Right hindlimb (tissue), 1 donor: Measurements from ENCODE around the gene UVRAG.

Experiments
- DNase-seq: peaks from one replicate; pipeline ENCODE4 v3.0.0-alpha.2; 2018

Gene UVRAG

DNA sequence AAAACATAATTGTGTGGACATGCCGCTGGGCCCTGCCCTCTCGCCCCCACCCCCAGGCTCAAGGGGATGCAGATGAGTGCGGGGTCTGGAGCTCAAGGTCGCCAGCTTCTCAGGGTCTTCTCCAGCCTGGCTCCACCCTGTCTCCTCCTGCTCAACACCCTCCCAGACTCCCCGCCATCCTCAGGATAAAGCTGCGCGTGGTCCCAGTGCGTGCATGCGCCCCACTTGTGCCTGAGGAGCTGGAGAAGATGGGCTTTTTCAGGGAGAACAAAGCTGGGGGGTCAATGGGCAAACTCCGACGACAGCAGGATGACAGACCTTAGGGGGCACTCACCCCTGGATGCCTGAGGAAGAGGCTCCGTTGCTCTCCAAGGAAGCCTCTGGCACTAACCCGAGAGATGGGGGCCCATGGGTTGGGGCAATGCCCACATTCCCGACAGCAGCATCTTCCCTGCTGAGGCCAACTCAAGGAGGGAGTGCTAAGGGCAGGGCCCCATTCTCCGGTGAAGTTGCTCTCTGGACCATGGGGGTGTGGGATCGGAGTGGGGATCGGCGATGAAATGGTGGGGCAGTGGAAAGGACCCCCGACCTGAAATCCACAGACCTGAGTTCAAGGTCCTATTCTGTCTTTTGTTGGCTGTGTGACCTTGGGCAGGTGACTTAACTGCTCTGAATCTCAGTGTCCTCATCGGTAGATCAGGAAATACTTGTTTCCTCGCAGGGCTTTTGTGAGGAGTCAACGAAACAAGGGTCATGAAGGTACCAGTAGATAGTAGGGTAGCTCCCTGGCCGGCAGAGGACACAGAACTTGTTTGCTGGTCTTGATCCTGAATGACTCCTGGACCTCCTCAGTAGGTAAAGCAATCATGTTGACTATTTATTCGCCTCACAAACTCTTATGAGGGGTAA lies 343.6 kb downstream of the UVRAG start:
- DNase-seq: no peak

DNA sequence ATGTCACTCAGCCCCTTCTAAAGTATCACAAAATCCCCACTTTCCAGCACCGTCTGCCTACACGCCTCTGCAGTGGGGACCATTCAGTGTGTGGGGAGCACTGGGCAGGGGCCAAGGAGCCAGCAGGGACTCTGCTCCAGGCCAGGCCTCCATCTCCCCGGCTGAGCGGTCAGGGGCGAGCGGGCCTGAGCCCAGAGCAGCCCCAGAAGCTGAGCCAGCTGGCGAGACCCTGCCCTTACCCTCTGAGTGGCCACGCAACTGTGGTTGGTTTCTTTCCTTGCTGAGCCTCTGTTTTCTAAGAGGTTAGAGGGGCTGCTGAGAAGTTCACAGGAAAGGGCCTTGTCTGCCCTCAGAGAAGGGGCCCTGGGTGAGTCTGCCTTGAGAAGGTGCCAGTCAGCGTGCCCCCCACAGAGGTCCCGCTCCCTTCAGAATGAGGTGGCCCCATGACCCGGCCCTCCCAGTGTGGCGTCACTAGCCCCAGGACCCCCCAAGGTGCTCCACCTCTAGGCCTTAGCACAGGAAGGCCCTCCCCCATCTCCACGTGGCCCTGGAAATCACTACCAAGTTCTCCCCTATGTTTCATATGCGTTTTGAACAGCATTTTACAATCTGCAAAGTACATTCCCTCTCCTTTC lies 344.4 kb downstream of the UVRAG start:
- no peak for DNase-seq

DNA sequence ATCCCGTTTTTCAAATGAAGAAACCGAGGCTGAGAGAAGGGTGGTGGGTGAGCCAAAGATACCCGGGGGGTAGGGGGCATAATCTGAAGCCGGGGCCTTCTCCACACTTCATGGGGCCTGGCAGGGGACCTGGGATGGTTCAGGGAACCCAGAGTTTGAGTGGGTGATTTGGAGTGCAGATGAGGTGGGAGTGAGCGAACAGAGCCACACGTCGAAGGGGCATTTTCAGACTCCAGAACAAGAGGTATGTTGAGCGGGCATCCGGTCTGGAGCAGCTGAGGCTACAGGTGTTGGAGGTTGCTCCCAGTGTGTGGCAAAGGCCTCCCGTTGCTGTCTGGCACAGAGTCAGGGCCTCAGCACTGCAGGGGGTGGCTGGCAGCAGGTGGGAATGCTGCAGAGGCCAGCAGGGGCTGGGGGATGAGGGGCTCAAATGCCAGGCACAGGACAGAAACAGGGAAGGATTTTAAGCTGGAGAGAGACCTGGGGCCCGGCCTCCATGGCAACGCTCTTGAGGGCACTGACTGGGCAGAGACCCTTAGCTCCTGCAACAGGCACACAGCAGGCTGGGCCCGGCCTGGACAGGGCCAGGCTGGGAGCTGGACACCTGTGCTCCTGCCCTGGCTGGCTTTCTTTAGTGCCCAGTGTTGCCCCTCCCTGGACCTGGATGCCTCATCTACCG lies 345.1 kb downstream of the UVRAG start:
- peak; percentile 17 for DNase-seq

DNA sequence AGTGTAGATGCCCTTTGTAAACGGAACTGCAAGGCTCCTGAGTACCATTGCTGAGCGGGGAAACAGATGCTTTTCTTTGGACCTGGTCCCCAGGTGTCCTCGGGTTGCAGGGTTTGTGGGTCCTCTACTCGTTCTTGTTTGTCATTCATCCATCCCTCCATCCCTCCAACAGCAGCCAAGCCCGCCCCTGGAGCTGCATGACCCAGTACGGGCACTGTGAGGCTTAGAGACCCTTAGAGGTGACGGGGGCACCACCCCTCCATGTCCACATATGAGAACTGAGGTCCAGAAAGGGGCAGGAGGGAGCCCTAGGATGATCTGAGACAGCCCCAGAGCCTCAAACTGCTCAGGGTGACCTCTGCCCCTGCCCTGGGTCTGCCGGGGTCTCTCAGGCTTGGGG lies 345.8 kb downstream of the UVRAG start:
- DNase-seq: peak; percentile 26

DNA sequence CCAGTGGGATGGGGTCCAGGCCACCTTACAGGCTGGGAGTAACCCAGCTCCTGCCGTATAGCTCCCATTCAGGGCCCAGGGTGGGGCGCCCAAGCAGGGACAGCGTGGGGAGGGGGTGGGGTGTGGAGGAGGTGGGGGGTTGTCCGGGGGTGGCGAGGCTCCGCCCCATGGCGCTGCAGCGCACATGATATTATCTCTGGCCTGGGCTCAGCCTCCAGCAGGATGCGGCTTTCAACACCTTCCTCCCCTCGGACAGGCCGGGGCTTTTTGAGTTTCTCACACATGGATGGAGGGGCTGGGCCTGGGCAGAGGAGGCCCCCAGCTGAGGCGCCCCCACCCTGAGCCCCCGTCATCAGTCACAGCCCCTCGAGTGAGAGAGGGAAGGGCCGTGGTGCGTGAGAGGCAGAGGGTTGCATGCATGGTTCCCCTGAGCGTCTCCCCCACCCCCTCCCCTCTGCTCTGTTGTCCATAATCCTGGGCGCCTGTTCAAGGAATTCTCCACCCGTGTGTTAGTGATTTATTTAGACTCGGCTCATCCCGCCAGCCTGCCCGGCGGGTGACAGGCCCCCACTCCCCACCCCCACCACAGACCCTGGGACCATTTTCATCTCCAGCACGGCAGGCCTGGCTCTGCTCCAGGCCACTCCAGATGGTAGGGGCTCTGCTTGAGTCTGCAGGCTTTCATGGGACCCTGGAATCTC lies 346.4 kb downstream of the UVRAG start:
- DNase-seq: peak; percentile 76

DNA sequence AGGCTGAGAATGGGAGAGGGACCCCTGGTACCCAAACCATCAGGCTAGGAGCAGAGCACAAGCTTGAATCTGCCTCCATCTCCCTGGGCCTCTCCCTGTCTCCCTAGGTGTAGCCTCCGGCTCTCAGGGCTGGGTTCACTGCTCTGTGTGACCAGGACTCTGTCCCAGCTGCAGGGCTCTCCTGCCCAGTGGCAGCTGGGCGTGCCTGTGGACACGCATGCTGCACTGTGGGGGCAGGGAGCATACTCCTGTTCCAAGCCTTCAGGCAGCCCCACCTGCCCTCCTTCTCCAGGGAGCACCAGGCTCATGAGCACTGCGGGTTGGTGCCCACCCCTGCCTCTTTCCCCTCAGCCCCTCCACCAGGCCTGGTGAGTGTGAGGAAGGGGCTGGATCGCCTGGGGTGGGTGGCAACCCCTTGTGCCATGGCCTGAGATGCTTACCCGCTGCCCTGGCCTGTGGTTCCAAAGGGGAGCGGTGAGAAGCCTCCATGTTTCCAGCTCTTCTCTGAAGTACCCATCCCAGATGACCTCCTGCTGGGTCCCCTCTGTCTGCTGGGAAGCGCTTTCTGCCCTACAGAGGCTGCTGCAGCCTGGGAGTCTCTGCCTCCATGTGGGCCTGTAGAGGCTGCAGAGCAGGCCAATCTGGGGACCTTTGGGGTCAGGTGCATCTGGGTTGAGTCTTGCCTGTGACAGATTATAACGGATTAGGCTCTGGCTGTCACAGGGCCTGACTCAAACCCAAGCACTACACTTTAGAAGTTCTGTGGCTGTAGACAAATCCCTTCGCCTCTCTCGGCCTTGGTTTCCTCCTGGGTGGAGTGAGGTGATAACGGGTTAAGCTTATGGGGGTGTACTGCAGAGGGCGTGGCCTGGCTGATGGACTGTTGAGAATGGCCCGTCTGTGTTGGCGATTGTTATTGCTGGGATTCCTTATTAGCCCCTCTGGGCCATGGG lies 347.6 kb downstream of the UVRAG start:
- DNase-seq: no peak

DNA sequence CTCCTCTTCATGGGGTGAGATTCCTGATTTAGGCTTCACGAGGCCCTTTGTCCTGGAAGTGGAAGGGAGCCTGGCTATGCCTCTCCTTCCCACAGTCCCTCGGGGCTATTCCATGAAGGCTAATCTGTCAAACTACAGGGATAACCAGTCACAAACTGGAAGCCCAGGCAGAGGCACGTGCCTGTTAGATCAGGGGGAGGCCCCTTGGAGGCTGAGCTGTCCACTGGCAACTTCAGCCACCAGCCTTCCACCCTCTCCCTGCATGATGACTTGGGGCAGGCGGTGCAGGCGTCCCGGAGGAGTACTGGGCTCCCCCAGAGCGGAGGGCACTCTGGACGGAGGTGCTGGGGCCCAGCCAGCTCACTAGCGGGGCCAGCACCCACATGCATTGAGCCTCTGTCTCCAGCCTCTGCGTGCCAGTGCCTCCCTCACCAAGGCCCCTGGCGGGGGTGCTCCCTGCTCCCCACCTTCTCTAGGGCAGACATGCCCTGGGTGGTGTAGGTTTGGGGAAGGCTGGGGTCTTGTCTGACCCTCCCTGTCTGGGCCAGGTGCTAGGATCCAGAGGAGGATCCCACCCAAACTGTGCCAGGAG lies 348.4 kb downstream of the UVRAG start:
- no peak for DNase-seq

DNA sequence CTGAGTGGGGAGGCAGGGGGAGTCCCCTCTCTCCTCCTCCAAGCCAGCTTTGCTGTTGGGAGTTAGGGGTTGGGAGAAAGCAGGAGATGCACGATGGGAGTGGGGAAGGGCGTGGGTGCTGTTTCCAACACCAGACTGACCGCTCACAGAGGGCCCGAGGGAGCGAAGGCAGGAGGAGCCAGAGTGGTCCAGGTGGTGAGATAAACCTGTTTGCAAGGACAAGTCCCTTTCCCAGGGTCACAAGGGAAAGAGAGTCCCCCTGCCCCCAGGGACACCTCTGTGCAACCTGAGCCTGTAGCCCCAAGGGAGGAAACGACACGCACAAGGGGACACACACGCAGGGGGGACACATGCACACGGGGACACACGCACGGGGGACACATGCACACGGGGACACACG lies 349.1 kb downstream of the UVRAG start:
- no peak for DNase-seq

DNA sequence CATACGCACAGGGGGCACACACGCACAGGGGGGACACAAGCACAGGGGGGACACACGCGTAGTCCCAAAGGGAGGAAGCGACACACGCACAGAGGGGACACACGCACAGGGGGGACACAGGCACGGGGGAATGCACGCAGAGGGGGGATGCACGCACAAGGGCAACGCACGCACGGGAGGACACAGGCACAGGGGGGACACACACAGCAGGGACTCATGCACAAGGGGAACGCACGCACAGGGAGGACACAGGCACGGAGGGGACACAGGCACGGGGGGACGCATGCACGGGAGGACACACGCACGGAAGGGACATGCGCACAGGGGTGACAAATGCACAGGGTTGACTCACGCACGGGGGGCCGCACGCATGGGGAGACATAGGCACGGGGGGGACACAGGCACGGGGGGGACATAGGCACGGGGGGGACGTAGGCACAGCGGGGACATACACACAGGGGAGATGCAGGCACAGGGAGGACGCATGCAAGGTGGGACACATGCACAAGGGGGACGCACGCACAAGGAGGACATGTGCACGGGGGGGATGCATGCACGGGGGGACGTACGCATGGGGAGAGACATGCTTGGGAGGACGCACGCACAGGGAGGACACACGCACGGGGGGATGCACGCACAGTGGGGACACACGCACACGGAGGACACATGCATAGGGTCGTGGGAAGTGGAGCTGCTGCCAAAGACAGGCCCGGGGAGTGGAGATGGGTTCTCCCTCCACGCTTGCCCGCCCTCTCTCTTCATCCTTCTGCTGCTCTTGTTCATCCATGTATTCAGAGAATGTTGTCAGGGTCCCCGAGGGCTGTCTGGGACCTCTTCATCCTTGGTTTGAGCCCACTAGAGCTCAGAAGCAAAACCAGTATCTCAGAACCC lies 350.1 kb downstream of the UVRAG start:
- no peak for DNase-seq

DNA sequence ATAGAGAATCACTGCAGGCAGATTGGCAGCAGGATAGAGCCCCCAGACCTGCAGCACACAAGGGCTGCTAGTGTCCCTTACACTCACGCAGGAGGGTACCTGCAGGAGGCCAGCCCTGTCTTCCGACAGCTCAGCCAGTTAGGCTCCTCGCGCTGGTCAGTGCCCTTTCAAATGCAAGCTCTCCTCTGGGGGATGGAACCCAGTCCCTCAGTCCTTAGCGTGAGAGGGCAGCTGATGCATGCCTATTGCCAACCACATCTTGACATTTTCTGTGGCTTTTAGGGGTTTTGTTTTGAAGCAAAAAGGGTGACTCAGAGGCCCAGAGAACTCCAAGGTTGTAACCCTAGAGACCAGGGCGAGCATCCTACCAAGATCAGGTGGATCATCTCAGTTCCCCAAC lies 351.3 kb downstream of the UVRAG start:
- DNase-seq: no peak

DNA sequence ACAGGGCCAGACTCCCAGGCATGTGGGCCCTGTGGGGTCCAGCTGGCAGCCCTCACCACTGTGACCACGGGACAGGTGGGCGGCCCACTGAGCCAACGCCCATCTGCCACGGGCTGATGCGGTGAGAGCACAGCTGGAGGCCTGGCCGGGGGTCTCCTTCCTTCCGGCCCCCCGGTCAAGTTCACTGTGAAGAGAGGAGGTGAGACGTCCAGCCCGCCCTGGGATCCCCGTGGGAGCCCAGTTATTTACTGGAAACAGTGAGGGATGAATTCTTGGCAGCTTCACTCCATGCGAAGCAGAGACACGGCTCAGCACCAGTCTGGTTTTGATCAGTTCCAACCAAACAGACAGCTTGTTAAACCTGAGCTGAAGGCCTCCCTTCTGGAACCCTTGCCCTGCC lies 352.6 kb downstream of the UVRAG start:
- peak; percentile 66 for DNase-seq

DNA sequence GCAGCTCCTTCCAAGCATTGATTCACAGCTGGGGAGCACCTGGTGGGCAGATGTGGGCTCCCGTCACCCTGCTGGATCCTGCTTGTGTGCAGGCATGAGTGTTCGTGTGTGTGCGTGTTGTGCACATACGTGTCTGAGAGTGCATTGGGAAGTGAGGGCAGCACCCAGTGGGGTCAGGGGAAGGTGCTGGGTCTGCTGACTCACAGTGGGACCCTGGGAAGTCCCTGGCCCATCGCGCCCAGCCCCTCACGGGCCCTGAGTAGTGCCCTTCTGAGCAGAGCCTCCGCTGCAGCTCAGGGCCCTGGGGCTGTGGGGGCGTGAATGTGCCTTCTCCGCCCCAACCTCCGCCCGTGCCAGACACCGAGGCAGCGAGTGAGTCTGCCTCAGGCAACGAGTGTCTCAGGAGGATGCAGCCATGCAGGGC lies 354.5 kb downstream of the UVRAG start:
- no peak for DNase-seq

DNA sequence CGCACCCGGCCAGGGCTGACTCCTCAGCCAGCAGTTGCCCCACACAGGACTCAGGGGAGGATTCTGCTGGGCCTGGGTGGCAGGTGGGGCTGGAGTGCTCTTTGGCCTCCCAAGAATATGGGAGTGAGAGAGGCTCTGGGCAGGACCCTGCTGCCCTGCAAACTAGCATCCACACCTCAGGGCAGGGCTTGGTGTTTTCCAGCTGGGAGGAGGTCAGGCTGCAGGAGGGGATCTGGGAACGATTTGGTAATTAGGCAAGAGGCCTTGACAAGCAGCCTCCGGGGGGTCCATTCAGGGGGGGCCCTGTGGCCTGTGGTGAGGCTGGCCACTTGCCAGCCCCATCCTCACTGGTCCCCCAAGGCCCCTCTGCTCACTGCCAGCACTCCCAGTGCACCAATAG lies 355.5 kb downstream of the UVRAG start:
- DNase-seq: no peak

DNA sequence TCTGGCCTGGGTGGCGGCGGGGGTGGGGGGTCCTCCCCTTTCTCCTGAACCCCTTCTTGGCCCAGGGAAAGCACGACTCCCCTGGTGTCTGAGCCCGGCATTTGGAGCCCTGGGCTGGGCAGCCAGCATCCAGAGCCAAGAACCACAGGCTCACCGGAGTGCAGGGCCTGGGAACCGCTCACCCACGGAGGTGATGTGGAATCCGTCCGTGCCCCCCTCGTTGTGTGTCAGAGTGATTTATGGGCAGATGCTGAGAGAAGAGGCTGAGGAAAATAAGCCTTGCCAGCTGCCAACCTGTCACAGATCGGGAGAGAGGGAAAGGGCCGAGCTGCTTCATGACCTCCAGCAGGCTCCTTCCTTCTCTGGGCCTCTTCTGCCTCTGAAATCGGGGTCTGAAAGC lies 357.6 kb downstream of the UVRAG start:
- no peak for DNase-seq

DNA sequence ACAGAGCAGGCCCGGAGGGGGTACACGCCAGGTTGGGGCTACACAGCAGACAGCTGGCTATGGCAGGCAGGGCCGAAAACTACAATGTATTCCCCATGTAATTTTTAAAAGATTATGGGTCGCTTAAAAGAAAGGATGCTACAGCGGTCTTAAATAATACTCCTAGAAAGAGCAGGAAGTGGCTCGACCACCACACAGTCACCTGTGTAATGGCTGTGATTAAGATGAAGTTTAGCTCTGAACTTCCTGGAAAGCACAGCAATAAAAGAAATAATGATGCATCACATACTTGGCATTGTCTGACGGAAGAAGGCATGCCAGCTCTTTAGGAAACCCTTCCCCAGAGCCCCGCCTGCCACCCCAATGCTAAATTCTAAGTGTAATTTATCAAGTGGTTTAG lies 358.7 kb downstream of the UVRAG start:
- DNase-seq: no peak

DNA sequence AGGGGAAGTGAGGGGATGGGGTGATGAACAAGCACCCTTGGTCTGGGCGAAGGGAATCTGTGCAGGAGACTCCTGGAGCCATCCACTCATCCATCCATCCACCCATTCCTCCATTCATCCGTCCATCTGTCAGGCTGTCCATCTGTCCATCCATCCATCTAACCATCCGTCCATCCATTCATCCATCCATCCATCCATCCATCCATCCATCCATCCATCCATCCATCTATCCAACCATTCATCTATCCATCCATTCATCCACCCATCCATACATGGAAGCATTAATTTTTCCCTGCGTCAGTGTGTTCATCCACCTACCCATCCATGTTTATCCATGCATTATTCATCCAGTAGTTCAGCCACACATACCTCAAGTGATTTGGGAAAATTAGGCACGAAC lies 359.3 kb downstream of the UVRAG start:
- DNase-seq: no peak

DNA sequence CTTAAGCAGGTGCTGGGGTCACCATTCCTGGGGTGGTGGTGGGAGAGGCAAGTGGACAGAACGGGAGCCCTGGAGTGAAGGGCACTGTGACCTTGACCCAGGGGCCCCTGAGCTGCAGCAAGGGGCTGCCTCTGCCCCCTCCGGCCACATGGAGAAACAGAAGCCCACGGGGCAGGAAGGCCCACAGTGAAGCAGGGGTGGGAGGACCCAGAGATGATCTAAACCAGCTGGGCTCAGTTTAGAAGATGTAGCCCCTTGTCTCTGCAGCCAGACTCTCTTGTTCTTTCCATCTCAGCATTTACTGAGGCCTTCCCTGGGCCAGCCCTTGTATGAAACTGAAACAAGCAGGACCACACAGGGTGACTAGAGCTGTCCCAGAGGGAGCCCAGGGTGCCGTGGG lies 360.8 kb downstream of the UVRAG start:
- DNase-seq: no peak

DNA sequence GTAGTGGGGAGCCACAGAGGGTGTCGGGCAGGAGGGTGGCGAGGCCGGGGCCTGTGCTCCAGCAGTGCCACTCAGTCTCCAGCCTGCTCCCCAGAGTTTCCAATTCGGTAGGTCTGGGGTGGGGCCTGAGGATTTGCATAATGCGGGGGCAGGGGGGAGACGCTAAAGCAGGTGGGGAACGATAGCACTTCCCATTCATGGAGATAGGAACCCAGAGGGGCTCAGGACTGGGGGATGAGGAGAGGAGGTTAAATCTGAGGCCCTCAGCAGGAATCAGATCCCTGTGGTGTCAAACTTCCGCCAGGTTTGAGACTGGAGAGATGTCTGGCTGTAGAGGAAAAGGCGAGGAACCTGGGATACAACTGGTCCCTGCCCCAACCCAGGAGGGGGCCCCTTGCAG lies 361.5 kb downstream of the UVRAG start:
- no peak for DNase-seq

DNA sequence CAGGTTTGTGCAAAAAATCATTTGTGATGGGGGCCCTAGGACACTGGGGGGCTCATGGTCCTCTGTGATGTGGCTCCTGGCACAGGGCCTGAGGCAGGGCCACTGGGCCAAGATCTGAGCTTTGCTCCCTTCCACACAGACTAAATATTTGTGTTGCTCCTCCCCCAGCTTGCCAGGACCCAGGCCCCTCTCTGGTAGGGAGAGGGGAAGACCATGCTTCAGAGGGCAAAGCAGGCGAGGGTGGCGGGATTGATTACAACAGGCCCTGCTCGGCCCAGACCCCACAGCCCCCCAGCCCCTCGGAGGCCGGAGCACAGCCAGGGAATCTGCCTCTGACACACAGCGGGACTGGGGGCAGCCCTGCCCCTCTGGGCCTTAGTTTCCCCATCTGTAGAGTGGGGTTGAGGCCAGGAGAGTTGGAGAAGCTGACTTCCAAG lies 362.3 kb downstream of the UVRAG start:
- DNase-seq: no peak

DNA sequence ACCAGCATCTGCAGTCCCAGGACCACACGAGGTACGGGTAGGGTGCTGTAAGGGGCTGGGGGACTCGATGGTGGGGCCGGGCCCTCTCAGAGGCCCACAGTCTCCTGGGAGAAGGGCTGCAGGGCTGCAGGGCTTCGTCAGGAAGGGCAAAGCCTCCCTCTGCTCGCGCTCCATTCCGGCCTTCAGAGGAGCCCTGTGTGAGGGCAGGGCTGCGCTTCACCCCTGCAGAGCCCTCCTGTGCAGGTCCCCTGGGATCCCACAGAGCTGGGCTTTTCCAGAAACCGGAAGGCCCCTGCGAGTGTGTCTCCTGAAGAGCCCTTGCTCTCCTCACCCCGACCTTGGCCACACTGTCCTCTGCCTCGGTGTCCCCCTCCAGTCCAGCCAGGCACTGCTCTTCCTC lies 364.1 kb downstream of the UVRAG start:
- no peak for DNase-seq

DNA sequence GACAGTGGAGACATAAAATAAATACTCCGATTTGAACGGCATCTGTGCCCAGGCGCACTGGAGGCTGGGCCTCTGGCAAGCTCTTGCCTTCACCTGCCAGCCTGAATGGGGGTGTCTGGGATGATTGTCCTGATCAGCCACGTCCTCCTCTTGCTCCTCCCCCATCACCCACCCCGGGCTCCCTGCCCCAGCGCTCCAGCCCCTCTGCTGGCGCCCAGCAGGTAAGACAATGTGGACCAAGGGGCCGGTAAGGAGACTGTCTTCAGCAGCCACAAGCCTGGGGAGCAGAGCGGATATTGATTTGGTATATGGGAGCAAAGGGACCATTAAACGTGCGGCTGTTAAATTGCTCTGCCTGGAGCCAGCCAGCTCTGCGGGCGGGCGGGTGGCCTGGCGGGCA lies 366.4 kb downstream of the UVRAG start:
- no peak for DNase-seq
